Activated CD4-positive, CD25-positive, alpha-beta regulatory T cell (primary cell): ENCODE results near the gene CST3.
"Not testable (repeated sequence)": the region's sequence is repeated elsewhere in the genome, so short reads cannot be mapped to it uniquely, and the experiment has no call there.

Experiments
- DNase-seq, 4 experiments: peaks; one replicate each; lab custom pipeline; 2025; lab: John Stamatoyannopoulos, UW

CST3 gene

DNA sequence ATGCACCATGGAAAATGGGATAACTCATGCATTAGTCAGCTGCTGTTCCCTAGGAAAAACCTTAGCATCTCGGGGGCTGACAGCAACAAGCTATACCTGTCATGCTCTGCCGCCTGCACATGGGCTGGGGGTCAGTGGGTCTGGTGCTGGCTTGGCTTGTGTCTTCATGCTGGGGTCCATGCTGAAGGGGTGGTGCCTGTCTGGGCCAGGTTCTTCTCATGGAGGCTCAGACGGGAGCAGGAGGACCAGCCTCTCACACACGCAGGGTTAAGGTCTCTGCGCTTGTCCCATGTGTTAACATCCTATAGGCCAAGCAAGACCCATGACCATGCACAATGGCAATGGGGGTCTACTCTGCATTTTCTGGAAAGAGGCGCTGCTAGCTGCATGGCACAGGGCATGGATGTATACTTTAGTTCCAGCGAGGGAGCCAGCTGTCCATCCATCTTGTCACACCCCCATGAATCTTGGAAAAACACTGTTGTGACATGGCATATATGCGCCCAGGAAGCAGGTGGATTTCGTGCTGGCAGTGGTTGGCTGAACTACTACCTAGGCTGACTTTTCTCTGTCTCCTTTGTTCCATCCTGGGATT lies 24.6 kb upstream of the CST3 start:
- DNase-seq, result no peak

GRCh38 chr20:23661002-23661429 lies 23.3 kb upstream of the CST3 start:
- no peak for DNase-seq

DNA sequence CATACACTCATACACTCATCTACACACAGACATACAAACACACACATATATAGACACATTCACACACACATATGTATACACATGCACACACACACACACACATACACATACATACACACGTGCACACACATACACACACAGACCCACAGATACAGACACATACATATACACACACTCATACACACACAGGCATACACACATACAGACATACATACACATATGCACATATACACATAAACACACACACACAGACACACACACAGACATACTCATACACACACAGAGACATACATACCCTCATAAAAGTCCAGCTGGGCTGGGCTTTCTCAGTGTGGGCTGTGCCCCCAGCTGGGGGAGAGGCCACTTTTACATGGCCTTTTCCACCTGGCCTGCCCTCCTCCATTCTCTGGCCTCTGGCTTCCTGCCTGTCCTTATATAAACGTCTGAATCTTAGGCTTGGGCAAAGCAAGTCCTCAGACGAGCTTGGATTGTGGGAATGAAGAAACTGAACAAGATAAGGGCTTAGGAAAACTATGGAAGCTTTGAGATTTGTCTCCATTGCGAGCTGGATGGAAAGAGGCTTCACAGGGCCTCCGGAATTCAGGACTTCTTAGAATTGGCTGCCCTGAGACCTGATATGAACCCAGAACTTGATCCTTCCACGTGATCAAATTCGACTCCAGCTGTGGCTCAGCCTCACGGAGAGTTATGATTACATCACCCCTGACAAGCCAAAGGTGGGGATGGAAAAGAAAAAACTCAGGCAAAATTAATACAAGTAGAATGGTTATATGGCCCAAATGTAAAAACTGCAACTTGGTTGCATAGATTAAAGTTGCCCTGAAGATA lies 22.5 kb upstream of the CST3 start:
- no peak for DNase-seq

GRCh38 chr20:23659610-23659988 lies 21.8 kb upstream of the CST3 start:
- DNase-seq, result not testable (repeated sequence)

- no peak for DNase-seq
Observed at GRCh38 chr20:23658989-23659609, 21.3 kb upstream of the CST3 start.

DNA sequence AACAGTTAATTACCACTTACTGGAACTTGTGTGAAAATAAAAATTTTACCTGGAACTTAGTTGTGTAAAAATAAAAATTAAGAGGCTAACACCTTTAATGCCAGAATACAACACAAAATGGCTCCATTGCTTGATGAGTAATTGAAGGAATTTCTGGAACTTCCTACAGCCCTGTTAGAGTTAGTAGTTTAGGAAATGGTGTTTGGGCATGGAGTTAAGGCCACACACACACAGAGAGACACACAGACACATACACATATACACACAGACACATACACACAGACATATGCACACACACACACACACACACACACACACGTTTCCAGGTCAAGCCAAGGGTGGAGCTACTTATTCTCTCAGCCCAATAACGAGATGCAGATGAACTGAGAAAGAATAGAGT lies 20.6 kb upstream of the CST3 start:
- no peak for DNase-seq

DNA sequence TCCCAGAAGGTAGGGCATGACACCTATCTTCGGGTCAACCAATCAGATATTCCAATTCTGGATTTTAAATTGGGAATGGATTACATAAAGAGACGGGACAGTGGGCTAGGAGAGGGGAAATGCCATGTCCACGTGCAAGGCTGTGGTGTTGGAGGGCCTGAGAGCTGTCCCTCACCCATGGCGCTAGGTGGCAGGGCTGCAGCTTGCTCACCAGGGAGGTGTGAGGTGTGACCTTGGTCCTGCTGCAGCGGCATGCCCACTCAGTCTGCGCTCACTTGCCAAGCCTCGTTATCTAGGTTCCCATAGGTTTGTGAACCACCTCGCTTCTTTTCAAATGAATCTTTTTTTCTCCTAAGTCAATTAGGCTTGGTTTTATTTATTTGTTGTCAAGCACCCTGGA lies 19.4 kb upstream of the CST3 start:
- DNase-seq, result no peak

DNA sequence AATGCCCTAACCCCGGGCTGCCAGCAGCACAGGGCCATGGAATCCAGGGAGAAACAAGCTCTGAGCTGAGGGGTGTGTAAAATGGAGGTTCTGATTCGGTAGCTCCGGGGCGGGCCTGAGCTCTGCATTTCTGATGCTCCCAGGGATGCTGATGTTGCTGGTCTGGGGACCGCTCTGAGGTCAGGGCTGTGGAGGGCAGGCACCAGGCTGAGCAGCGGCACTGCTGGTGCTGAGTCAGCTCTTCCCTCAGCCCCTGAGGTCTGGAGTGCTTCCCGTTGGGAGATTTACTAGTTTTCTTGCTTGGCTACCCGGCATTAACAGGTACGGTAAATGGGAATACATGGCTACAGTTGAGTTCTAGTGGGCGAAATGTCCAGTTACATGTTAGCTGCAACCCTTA lies 18.6 kb upstream of the CST3 start:
- DNase-seq, result no peak

- no peak for DNase-seq
Observed at GRCh38 chr20:23655491-23656211, 17.9 kb upstream of the CST3 start.

- DNase-seq, result no peak
Observed at GRCh38 chr20:23654717-23655116, 17.0 kb upstream of the CST3 start.

DNA sequence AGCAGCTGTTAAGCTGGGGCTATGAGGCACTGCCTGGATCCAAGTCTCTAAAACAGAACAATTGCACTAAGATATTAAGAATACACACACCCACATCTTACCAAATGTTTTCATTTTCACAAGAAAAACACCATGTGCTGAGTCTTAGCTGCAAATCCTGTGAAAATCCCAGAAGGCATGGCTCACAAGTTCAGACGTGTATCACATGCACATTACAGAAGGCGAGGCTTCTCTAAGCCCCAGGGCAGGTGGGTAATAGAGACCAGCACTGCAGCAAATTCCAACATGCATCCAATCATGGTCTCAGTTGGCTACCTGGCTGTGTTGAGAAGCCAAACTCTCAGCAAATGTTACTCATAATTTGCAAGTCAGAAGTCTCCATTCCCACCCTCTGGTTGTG lies 16.2 kb upstream of the CST3 start:
- DNase-seq, result no peak

DNA sequence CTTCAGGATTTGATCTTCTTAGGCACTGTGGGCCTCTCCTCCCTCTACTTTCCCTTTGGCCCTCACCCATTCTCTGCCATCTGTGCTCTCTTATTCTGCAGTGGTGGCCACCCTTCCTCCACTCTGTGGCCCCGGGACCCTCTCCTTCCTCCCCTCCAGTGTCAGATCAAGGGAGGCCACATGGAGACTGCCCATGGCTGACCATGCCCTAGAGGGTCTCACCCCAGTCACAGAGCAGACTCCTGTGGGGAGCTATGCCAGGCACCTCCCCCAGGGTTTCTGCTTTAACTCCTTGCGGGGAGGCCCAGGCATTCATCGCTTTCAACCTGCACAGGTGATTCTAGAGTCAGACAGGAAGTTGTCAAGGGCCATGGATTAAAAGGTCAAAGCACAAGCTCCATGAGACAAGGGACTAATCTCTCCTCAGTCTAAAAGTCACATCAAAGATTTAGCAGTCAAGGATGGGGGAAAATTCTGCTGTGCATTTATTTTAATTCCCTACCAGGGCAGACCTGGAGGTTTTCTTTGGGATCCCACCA lies 15.7 kb upstream of the CST3 start:
- no peak for DNase-seq

- no peak for DNase-seq
Observed at GRCh38 chr20:23652926-23653325, 15.2 kb upstream of the CST3 start.

DNA sequence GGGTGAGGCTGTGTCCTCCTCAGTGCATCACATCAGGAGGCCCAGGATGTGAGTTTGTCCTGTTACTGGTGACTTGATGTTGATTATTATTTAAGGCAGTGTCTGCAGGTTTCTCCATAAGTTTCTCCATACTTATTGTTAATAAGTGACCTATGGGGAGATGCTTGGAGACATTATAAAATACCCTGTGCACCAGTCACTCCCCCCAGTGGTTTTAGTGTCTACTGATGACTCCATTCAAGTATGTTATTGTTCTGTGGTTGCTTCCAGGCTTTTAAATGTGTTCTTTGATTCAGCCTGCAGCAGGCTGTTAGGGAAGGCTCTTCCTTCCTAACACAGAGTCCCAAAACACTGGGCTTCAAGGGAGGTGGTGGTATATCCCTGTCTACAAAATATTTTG lies 14.6 kb upstream of the CST3 start:
- DNase-seq, result no peak

DNA sequence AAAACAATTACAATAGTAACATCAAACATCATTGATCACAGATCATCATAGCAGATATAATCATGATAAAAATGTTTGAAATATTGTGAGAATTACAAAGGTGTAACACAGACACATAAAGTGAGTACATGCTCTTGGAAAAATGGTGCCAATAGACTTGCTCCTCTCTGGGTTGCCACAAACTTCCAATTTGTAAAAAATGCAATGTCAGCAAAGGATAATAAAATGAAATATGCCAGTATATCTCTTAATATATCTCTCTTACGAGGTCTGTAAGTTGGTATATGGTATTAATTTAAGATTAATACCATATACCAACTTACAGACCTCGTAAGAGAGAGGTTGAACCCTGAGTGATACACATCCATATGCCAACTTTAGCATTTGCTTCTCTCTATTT lies 13.4 kb upstream of the CST3 start:
- DNase-seq, result no peak

GRCh38 chr20:23649830-23650417 lies 12.2 kb upstream of the CST3 start:
- DNase-seq, result no peak

DNA sequence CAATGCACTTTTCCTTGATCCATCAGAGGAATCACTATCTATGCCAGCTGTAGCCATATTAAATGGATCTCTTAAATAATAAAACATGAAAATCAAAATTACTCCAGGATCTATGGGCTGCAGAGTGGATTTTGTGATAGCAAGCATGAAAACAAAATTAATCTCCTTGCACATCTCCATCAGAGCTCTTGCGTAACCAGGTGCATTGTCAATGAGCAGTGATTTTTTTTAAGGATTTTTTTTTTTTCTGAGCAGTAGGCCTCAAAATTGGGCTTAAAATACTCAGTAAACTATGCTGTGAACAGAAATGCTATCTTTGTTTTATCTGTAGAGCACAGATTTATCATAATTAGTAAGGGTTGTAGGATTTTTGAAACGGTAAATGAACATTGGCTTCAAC lies 11.5 kb upstream of the CST3 start:
- DNase-seq, result no peak

GRCh38 chr20:23647346-23647745 lies 9.6 kb upstream of the CST3 start:
- no peak for DNase-seq

GRCh38 chr20:23646106-23646873 lies 8.5 kb upstream of the CST3 start:
- no peak for DNase-seq

GRCh38 chr20:23645575-23645974 lies 7.8 kb upstream of the CST3 start:
- no peak for DNase-seq

DNA sequence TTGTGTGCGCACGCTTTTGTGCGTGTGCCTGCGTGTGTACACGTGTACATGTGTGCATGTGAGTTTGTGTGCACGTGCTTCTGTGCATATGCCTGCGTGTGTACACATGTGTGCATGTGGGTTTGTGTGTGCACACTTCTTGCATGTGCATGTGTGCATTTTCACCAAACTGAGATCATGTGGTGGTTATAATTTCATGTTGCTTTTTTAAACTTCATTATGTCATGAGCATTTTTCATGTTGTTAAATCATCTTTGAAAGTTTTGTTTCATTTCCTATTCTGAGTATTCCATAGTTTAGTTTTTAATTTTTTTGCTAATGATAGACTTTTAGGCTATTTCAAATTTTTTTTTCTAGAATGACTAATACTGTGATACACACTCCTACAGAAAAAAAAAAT lies 6.4 kb upstream of the CST3 start:
- DNase-seq, result no peak
